ENCODE results near the gene DNAJC5. TPM values are rescaled to one million over a fixed set of nuclear protein-coding genes. Genes with fewer than 3 reads are reported as not detected.
"Not testable (repeated sequence)": the region's sequence is repeated elsewhere in the genome, so short reads cannot be mapped to it uniquely, and the experiment has no call there.

Gene DNAJC5
- total RNA-seq, 2 experiments from 2014 or later = 33.7 to 33.8 TPM

GRCh38 chr20:63969838-63970713 is 75.2 kb downstream of the DNAJC5 start, which contains the start of gene ZNF512B:
Gene ZNF512B (minus strand): TSS chr20:63969930. CDS start chr20:63967950, 1,980 bp downstream.
- Mint-ChIP-seq H3K4me3 (peak within 1 kb of the TSS; percentile 81), H3K36me3 (peaks cover 12% of the 10 kb centered on the region), H3K4me1 (ENCODE audit: low read depth) (peaks cover 17% of the 10 kb centered on the region), H3K27ac (peak within 1 kb of the TSS; percentile 78), H3K9me3 (no peaks in the 10 kb centered on the region), H3K27me3 (no peaks in the 10 kb centered on the region)
- peak; percentile 67 for DNase-seq
- ChIA-PET POLR2A (no interaction called here), CTCF (interaction anchor here (1.0 kb wide), 1 partner anchor 432 kb away, joined by 3 read pairs; no protein-coding TSS in a partner anchor)
- intact Hi-C loops (cut with micrococcal nuclease) = loop anchor here (5.0 to 10.0 kb wide), 3 partner anchors 183 to 335 kb away; partner anchors contain the start of genes LIME1 and SLC2A4RG

- CTCF ChIA-PET = interaction anchor here (0.6 to 1.0 kb wide), 2 partner anchors 66 to 433 kb away, joined by 3 read pairs; no protein-coding TSS in a partner anchor
- H3K9me3 Mint-ChIP-seq = no peaks in the 10 kb centered on the region
- peaks cover 17% of the 10 kb centered on the region for H3K4me1 Mint-ChIP-seq (ENCODE audit: low read depth)
- intact Hi-C loops (cut with micrococcal nuclease) = loop anchor here (5.0 to 10.0 kb wide), 3 partner anchors 184 to 336 kb away; partner anchors contain the start of genes LIME1 and SLC2A4RG
- peaks cover 12% of the 10 kb centered on the region for H3K36me3 Mint-ChIP-seq
- H3K27me3 Mint-ChIP-seq = no peaks in the 10 kb centered on the region
- no peak for DNase-seq
- POLR2A ChIA-PET = no interaction called here
- H3K4me3 Mint-ChIP-seq = peak overlapping the region; percentile 65
- H3K27ac Mint-ChIP-seq = no peak overlapping the region
Observed at GRCh38 chr20:63970714-63971431, 75.9 kb downstream of the DNAJC5 start.

GRCh38 chr20:63971960-63972311 is 77.0 kb downstream of the DNAJC5 start:
- DNase-seq, H3K9me3 Mint-ChIP-seq, H3K4me3 Mint-ChIP-seq, POLR2A ChIA-PET, H3K27ac Mint-ChIP-seq, H3K27me3 Mint-ChIP-seq: not testable (repeated sequence)
- CTCF ChIA-PET = interaction anchor here (0.7 kb wide), 1 partner anchor 90 kb away, joined by 3 read pairs; no protein-coding TSS in a partner anchor
- Mint-ChIP-seq H3K4me1 (ENCODE audit: low read depth) (peaks cover 28% of the 10 kb centered on the region), H3K36me3 (peaks cover 20% of the 10 kb centered on the region)
- intact Hi-C loops (cut with micrococcal nuclease) = loop anchor here (5.0 to 10.0 kb wide), 3 partner anchors 185 to 337 kb away; partner anchors contain the start of genes LIME1 and SLC2A4RG

DNA sequence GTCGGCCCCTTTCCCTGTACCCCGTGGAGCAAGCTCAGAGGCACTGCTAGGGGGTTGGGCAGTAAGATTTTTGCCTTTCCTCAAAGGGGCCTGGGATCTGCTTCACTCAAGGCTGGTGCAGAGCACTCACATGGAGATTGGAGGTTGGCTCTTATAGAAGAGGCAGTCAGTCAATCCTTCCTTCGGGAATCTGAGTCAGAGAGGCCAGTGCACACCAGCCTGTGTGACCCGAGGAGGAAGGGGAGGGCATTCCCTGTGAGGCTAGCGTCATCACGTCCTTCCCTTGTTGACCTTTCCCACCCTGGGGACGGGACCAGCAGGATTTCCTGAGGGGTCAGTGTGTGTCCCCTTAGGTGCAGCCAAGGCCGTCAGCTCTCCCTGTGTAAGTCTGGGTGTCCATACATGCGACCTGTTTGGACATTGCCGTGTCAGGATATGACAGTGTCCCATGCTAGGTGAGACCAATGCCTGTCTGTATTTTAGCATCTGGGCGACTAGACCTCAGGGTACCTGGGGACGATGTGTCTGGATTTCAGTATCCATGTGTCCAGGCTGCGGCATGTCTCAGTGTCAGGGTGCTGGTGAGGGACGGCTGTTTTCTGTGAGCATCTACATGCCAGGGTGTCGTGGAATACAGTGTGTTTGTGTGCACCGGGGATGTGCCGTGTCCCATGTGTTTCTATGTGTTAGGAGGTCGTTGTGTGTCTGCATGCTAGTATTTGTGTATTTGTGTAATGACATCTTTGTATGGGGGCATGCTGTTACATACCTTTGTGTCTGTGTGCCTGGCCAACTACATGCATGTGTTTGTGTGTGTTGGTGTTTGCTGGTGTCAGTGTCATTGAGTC is 77.6 kb downstream of the DNAJC5 start:
- H3K36me3 Mint-ChIP-seq = peaks cover 25% of the 10 kb centered on the region
- DNase-seq = no peak
- H3K4me3 Mint-ChIP-seq = no peak overlapping the region
- no peaks in the 10 kb centered on the region for H3K9me3 Mint-ChIP-seq
- POLR2A ChIA-PET = no interaction called here
- CTCF ChIA-PET = interaction anchor here (0.9 to 2.8 kb wide), 7 partner anchors 11 to 476 kb away, joined by 3 to 18 read pairs (median 5); partner anchors contain the start of genes PTK6 and TPD52L2
- no peak overlapping the region for H3K27ac Mint-ChIP-seq
- H3K4me1 Mint-ChIP-seq (ENCODE audit: low read depth) = peaks cover 34% of the 10 kb centered on the region
- no peaks in the 10 kb centered on the region for H3K27me3 Mint-ChIP-seq
- intact Hi-C loops (cut with micrococcal nuclease) = loop anchor here (5.0 to 10.0 kb wide), 3 partner anchors 185 to 338 kb away; partner anchors contain the start of genes LIME1 and SLC2A4RG

- no peak for DNase-seq
- intact Hi-C loops (cut with micrococcal nuclease) = loop anchor here (5.0 to 10.0 kb wide), 3 partner anchors 186 to 338 kb away; partner anchors contain the start of genes LIME1 and SLC2A4RG
- CTCF ChIA-PET = interaction anchor here (0.6 to 2.8 kb wide), 18 partner anchors 9 to 477 kb away, joined by 3 to 18 read pairs (median 5); partner anchors contain the start of genes PTK6 and TPD52L2
- POLR2A ChIA-PET = no interaction called here
- Mint-ChIP-seq H3K27ac (no peak overlapping the region), H3K36me3 (peaks cover 25% of the 10 kb centered on the region), H3K4me1 (ENCODE audit: low read depth) (peaks cover 39% of the 10 kb centered on the region), H3K4me3 (no peak overlapping the region), H3K27me3 (no peaks in the 10 kb centered on the region), H3K9me3 (no peaks in the 10 kb centered on the region)
Observed at GRCh38 chr20:63973160-63973479, 78.2 kb downstream of the DNAJC5 start.

DNA sequence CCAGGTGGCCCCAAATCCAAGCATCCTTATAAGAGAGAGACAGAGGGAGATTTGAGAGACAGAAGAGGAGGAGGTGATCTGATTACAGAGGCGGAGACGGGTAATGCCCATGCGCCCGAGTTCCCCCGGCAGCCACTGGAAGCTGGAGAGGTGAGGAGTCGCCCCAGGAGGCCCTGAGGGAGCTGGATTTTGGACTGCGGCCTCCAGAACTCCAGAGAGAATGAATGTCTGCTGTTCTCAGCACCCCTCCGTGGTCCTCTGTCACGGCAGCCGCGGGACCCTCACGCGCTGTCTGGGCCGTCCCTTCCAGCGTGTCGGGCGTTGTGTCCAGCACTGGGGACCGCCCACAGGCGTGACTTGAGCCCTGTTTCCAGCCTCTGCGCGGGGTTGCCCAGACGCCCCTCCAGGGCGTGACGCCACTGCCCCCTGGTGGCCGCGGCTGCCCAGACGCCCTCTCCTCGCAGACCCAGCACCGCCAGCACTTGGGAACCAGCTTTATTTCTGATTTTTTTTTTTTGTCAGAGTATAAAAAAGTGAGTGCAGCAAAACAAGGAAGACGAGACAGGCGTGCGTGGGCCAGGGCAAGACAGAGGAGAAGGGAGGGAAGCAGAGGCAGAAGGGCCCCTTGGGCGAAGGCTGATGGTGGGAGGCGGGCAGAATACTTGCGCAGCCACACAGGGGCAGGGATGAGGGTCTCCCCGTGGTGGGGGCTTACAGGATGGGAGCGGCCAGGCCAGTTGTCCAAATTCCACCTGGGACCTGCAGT is 78.9 kb downstream of the DNAJC5 start:
- peak; percentile 83 for DNase-seq
- CTCF ChIA-PET = interaction anchor here (0.6 to 2.8 kb wide), 28 partner anchors 10 to 477 kb away, joined by 3 to 18 read pairs (median 4); partner anchors contain the start of genes ARFRP1, PTK6, TPD52L2 and UCKL1
- Mint-ChIP-seq H3K27me3 (no peaks in the 10 kb centered on the region), H3K27ac (peak overlapping the region; percentile 31), H3K4me1 (ENCODE audit: low read depth) (peaks cover 37% of the 10 kb centered on the region), H3K9me3 (no peaks in the 10 kb centered on the region), H3K4me3 (no peak overlapping the region), H3K36me3 (peaks cover 24% of the 10 kb centered on the region)
- POLR2A ChIA-PET = interaction anchor here (0.6 kb wide), 2 partner anchors 46 to 224 kb away, joined by 3 read pairs; no protein-coding TSS in a partner anchor
- intact Hi-C loops (cut with micrococcal nuclease) = loop anchor here (5.0 to 10.0 kb wide), 3 partner anchors 187 to 339 kb away; partner anchors contain the start of genes LIME1 and SLC2A4RG

- intact Hi-C loops (cut with micrococcal nuclease) = loop anchor here (5.0 to 10.0 kb wide), 3 partner anchors 187 to 340 kb away; partner anchors contain the start of genes LIME1 and SLC2A4RG
- DNase-seq = no peak
- Mint-ChIP-seq H3K9me3 (no peaks in the 10 kb centered on the region), H3K4me3 (no peak overlapping the region), H3K36me3 (peaks cover 21% of the 10 kb centered on the region), H3K27ac (no peak overlapping the region), H3K27me3 (no peaks in the 10 kb centered on the region), H3K4me1 (ENCODE audit: low read depth) (peaks cover 34% of the 10 kb centered on the region)
- POLR2A ChIA-PET = interaction anchor here (0.6 kb wide), 1 partner anchor 225 kb away, joined by 3 read pairs; no protein-coding TSS in a partner anchor
- CTCF ChIA-PET = interaction anchor here (0.6 to 2.8 kb wide), 23 partner anchors 10 to 446 kb away, joined by 3 to 18 read pairs (median 5); partner anchors contain the start of genes ARFRP1, PTK6, TPD52L2 and UCKL1
Observed at GRCh38 chr20:63974402-63975200, 79.7 kb downstream of the DNAJC5 start.

DNA sequence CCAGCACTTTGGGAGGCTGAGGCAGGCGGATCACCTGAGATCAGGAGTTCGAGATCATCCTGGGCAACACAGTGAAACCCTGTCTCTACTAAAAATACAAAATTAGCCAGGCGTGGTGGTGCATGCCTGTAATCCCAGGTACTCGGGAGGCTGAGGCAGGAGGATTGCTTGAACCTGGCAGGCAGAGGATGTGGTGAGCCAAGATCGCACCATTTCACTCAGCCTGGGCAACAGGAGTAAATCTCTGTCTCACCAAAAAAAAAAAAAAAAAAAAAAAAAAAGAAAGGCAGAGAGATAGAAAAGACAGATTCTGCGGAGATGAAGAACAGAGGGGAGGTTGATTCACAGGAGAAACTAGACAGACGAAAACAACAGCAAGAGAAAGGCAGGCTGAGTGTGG is 81.6 kb downstream of the DNAJC5 start:
- H3K9me3 Mint-ChIP-seq, DNase-seq, H3K4me3 Mint-ChIP-seq, H3K27me3 Mint-ChIP-seq, POLR2A ChIA-PET: not testable (repeated sequence)
- CTCF ChIA-PET = interaction anchor here (0.5 to 1.1 kb wide), 2 partner anchors 112 to 195 kb away, joined by 3 to 4 read pairs; partner anchors contain the start of gene TPD52L2
- intact Hi-C loops (cut with micrococcal nuclease) = loop anchor here (10.0 kb wide), 2 partner anchors 242 to 342 kb away; partner anchors contain the start of genes LIME1 and SLC2A4RG
- peak overlapping the region; percentile 59 for H3K27ac Mint-ChIP-seq
- peaks cover 24% of the 10 kb centered on the region for H3K36me3 Mint-ChIP-seq
- H3K4me1 Mint-ChIP-seq (ENCODE audit: low read depth) = peaks cover 47% of the 10 kb centered on the region

DNA sequence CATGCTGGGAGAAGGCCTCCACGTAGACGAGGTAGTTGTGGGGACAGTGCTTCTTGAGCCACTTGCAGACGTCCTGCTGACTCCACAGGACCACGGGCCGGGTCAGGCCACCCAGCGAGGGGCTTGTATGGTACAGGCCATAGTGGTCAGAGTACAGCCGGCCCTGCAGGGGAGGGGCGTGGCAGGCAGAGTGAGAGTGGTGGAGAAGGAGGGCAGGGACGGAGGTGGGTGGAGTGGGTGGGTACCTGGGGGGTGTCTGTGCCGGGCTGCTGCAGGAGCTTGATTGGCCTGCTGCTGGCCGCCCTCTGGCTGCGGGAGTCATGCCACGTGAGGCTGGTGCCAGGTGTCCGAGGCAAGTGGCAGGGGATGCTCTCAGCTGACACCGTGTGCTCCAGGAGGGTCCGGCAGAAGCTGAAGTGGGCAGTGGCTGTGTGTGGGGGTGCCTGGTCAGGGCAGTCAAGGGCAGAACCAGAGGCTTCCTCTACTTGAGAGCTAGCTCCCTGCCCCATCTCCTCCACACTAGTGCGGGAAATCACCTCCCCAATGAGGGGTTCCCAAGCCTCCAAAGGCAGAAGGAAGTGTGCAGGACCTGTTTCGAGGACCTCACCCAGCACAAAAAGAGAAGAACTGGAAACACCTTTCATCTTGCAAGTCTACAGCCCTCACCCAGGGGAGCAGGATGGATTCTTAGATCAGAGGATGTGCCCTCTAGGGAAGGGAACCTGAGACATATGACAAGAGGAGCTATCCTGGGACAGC is 82.2 kb downstream of the DNAJC5 start:
- no peak for DNase-seq
- ChIA-PET POLR2A (interaction anchor here (0.8 to 1.3 kb wide), 2 partner anchors 21 to 112 kb away, joined by 3 read pairs; partner anchors contain the start of genes TPD52L2 and UCKL1), CTCF (interaction anchor here (0.5 to 1.5 kb wide), 7 partner anchors 21 to 440 kb away, joined by 3 to 4 read pairs (median 3); partner anchors contain the start of genes PTK6, TPD52L2 and UCKL1)
- peak overlapping the region; percentile 83 for H3K27ac Mint-ChIP-seq
- H3K4me3 Mint-ChIP-seq = peak overlapping the region; percentile 76
- H3K27me3 Mint-ChIP-seq = no peaks in the 10 kb centered on the region
- H3K9me3 Mint-ChIP-seq = no peaks in the 10 kb centered on the region
- peaks cover 24% of the 10 kb centered on the region for H3K36me3 Mint-ChIP-seq
- intact Hi-C loops (cut with micrococcal nuclease) = loop anchor here (1.0 to 10.0 kb wide), 3 partner anchors 85 to 342 kb away; partner anchors contain the start of genes LIME1 and SLC2A4RG
- H3K4me1 Mint-ChIP-seq (ENCODE audit: low read depth) = peaks cover 52% of the 10 kb centered on the region
